OCI-LY7 (cell line): ENCODE results near the gene GALNT12. TPM values are rescaled to one million over a fixed set of nuclear protein-coding genes. Genes with fewer than 3 reads are reported as not detected.
A peak's percentile ranks its signal among the peaks of the same experiment; 100 is the strongest.

Experiments used
- BruUV-seq: library from RNA; stranded (reverse); fragments of 400-500 nt; replicated peaks from 2 replicates; lab custom pipeline; 2021; lab: Mats Ljungman, UMichigan
- CTCF ChIA-PET: fragments of 300-600 bp; sonication (Branson Sonifier 250); formaldehyde crosslinking; loops from one replicate; lab custom pipeline; 2022; ENCODE audit warnings: antibody characterized with exemption; ENCODE audit not compliant: unreplicated experiment; lab: Charles Lee
- POLR2A ChIA-PET: fragments of 300-600 bp; sonication (Branson Sonifier 250); formaldehyde crosslinking; loops from one replicate; lab custom pipeline; 2022; ENCODE audit warnings: antibody characterized with exemption; lab: Charles Lee
- DNase-seq: peaks from one replicate; pipeline ENCODE4 v3.0.0-alpha.2; 2015; ENCODE audit warnings: low spot score
- H2AFZ ChIP-seq: fragments of 200-600 bp; sonication (generic), shearing (Covaris generic); 2 replicates; pipeline ENCODE4 v1.6.1; 2014; ENCODE audit warnings: mild to moderate bottlenecking, antibody characterized with exemption, low read length, moderate library complexity
- H3K27ac ChIP-seq: fragments of 200-600 bp; sonication (generic); 2 replicates; pipeline ENCODE4 v1.5.1; 2014; ENCODE audit warnings: mixed run types, low read depth, mild to moderate bottlenecking, moderate library complexity, low read length, inconsistent platforms; ENCODE audit not compliant: poor library complexity, severe bottlenecking
- H3K36me3 ChIP-seq: fragments of 200-600 bp; sonication (generic); 2 replicates; pipeline ENCODE4 v1.6.1; 2014; ENCODE audit warnings: mild to moderate bottlenecking, antibody characterized with exemption, low read length, moderate library complexity, mixed read lengths; ENCODE audit not compliant: insufficient read depth
- H3K4me1 ChIP-seq: fragments of 200-600 bp; sonication (generic); 2 replicates; pipeline ENCODE4 v1.5.1; 2014; ENCODE audit warnings: mild to moderate bottlenecking, low read length; ENCODE audit not compliant: insufficient read depth, poor library complexity, severe bottlenecking
- H3K4me2 ChIP-seq: fragments of 200-600 bp; sonication (generic); 2 replicates; pipeline ENCODE4 v1.6.1; 2014; ENCODE audit warnings: mild to moderate bottlenecking, low read length
- H3K4me3 ChIP-seq: fragments of 200-600 bp; sonication (generic); 2 replicates; pipeline ENCODE4 v1.5.1; 2014; ENCODE audit warnings: mild to moderate bottlenecking, low read depth, low read length; ENCODE audit not compliant: poor library complexity, severe bottlenecking
- H3K79me2 ChIP-seq: fragments of 200-600 bp; sonication (generic); 2 replicates; pipeline ENCODE4 v1.6.1; 2016; ENCODE audit warnings: low read depth, mild to moderate bottlenecking, low read length, moderate library complexity, mixed read lengths; ENCODE audit not compliant: insufficient read depth
- H3K9me2 ChIP-seq: fragments of 200-600 bp; sonication (generic); 2 replicates; pipeline ENCODE4 v1.6.1; 2016; ENCODE audit warnings: mild to moderate bottlenecking, low read length, mixed read lengths; ENCODE audit not compliant: insufficient read depth
- H3K9me3 ChIP-seq: fragments of 200-600 bp; sonication (generic); 2 replicates; pipeline ENCODE4 v1.6.1; 2014; ENCODE audit warnings: mild to moderate bottlenecking, mixed run types, low read length, mixed read lengths
- H4K20me1 ChIP-seq: fragments of 200-600 bp; sonication (generic); 2 replicates; pipeline ENCODE4 v1.6.1; 2014; ENCODE audit warnings: mild to moderate bottlenecking, antibody characterized with exemption, low read length, moderate library complexity, mixed read lengths; ENCODE audit not compliant: insufficient read depth
- EZH2phosphoT487 ChIP-seq: fragments of 200-600 bp; sonication (generic); IDR thresholded peaks from 2 replicates; pipeline ENCODE4 v1.6.1; 2018; ENCODE audit warnings: low read depth, borderline replicate concordance, mild to moderate bottlenecking, mixed run types, antibody characterized with exemption, low read length, moderate library complexity, mixed read lengths
- intact Hi-C: fragments of 100-400 bp; cut with micrococcal nuclease; formaldehyde crosslinking; loops from one replicate; pipeline ENCODE4 v1.10.0; 2022; ENCODE audit not compliant: unreplicated experiment
- total RNA-seq, 2 experiments: library from RNA; depleted of rRNA in 1 of 2; stranded (reverse); fragments of >200 nt in 1 of 2; shearing (Covaris generic) in 1 of 2; gene quantifications; 2 replicates each; pipeline ENCODE4 v1.2.3, GENCODE V29; 2014 to 2022
- TF ChIP-seq, protein P1 (sequence below): fragments of 200-600 bp; sonication (generic); conservative IDR thresholded peaks from 2 replicates; pipeline ENCODE4 v1.5.1; 2014; ENCODE audit warnings: mild to moderate bottlenecking, antibody characterized with exemption, low read length, moderate library complexity, mixed read lengths

The GALNT12 gene
- total RNA-seq, 2 experiments from 2014 or later = 5.5 to 9.7 TPM

DNA sequence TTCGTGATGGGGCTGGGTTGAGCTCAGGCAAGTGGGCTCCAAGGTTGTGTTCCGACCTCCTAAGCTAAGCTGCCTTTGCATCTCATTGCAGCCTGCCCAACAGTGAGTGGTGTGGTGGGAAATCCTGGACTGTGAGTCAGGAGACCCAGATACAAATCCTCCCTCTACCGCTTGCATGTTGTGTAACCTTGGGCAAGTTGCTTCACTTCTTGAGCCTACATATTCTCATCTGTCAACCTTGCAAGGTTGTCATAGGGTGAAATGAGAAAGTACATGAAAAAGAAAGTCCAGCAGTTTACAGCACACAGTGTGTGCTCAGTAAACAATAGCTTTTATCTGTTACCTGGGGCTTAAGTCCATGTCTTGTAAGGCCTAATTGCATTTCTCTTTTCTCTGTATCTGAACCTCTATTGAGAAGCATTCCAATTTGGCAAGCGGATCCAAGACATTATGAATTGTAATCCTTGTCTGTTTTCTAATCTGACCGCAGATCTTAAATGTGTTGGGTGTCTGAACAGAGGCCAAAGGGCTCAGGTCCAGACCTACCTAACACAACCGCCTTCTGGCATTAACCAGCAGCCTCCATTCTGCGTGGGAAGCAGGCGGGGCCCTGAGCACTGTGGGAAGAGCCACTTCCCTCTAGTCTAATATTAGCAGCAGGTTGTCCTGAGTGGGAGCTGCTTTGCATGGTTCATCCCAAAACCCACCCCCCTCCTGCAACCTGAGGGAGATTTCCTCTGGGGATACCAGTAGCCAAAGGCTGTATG lies 1.8 kb upstream of the GALNT12 start:
- POLR2A ChIA-PET = interaction anchor here (2.5 kb wide), 1 partner anchor 20 kb away, joined by 7 read pairs; no protein-coding TSS in a partner anchor
- Histone ChIP-seq H3K79me2 (no peaks in the 10 kb centered on the region), H3K4me1 (peaks cover 7% of the 10 kb centered on the region), H3K4me2 (no peak overlapping the region), H3K36me3 (no peaks in the 10 kb centered on the region), H3K27ac (no peak overlapping the region), H3K4me3 (no peak overlapping the region), H3K9me2 (no peaks in the 10 kb centered on the region), H2AFZ (no peak overlapping the region), H3K9me3 (no peaks in the 10 kb centered on the region), H4K20me1 (no peaks in the 10 kb centered on the region)
- DNase-seq = no peak
- CTCF ChIA-PET = no interaction called here
- TF ChIP-seq EZH2phosphoT487 = no peak
- TF ChIP-seq, protein P1, sequence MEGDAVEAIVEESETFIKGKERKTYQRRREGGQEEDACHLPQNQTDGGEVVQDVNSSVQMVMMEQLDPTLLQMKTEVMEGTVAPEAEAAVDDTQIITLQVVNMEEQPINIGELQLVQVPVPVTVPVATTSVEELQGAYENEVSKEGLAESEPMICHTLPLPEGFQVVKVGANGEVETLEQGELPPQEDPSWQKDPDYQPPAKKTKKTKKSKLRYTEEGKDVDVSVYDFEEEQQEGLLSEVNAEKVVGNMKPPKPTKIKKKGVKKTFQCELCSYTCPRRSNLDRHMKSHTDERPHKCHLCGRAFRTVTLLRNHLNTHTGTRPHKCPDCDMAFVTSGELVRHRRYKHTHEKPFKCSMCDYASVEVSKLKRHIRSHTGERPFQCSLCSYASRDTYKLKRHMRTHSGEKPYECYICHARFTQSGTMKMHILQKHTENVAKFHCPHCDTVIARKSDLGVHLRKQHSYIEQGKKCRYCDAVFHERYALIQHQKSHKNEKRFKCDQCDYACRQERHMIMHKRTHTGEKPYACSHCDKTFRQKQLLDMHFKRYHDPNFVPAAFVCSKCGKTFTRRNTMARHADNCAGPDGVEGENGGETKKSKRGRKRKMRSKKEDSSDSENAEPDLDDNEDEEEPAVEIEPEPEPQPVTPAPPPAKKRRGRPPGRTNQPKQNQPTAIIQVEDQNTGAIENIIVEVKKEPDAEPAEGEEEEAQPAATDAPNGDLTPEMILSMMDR = no peak
- intact Hi-C loops = no loop called here
- BruUV-seq = no TSS peak

DNA sequence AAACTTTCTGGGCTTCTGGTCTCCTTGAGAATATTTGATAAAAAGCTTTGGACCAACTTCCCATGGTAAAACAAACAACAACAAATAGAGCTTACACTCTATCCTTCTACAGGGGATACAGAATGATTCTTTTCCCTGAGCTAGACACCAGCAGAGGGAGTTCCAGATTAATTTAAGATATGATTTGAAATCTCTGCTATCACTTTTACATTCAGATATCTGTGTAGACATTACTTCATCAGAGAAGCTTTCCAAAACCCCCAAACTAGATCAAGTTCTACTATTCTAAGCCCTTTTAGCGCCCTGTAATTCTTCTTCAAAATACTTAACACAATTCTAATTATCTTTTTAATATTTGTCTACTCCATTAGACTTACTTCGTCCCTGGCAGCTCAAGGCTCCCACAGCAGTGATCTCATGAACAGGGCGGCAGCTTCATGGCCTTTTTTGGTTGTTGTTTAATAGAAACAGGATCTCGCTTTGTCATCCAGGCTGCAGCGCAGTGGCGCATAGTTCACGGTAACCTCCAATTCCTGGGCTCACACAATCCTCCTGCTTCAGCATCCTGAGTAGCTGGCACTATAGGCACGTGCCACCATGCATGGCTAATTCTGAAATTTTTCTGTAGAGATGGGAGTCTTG lies 955 bp upstream of the GALNT12 start:
- CTCF ChIA-PET = interaction anchor here (0.9 kb wide), 1 partner anchor 11 kb away, joined by 4 read pairs; no protein-coding TSS in a partner anchor
- Histone ChIP-seq H2AFZ (no peak overlapping the region; the same call in 1 of the 2 replicates), H4K20me1 (no peaks in the 10 kb centered on the region), H3K4me3 (no peak overlapping the region), H3K27ac (no peak overlapping the region), H3K9me2 (no peaks in the 10 kb centered on the region), H3K9me3 (no peaks in the 10 kb centered on the region), H3K36me3 (no peaks in the 10 kb centered on the region), H3K4me2 (peak overlapping the region; percentile 62), H3K79me2 (no peaks in the 10 kb centered on the region), H3K4me1 (peaks cover 7% of the 10 kb centered on the region)
- BruUV-seq = no TSS peak
- intact Hi-C loops = no loop called here
- POLR2A ChIA-PET = interaction anchor here (0.7 to 2.5 kb wide), 3 partner anchors 19 to 456 kb away, joined by 3 to 7 read pairs (median 5); no protein-coding TSS in a partner anchor
- peak; percentile 13 for DNase-seq
- no peak for TF ChIP-seq EZH2phosphoT487
- TF ChIP-seq, protein P1 = peak; percentile 59
